ENCODE results near the gene LPCAT1. TPM values are rescaled to one million over a fixed set of nuclear protein-coding genes. Genes with fewer than 3 reads are reported as not detected.
A peak's percentile ranks its signal among the peaks of the same experiment; 100 is the strongest.

The LPCAT1 gene
- total and polyA plus RNA-seq, 2 of the 13 experiments (the other 11 are each of a cell fraction or from before 2014, with no cell fraction given): 29.8 to 90.6 TPM

GRCh38 chr5:1523793-1524480 lies at the start of gene LPCAT1 (continued):
- TF ChIP-seq ZNF281 (CRISPR knock-in tag; IDR thresholded peaks at IDR 0.05; ENCODE audit: borderline replicate concordance) (no peak), GFI1 (CRISPR knock-in tag; IDR thresholded peaks at IDR 0.05; ENCODE audit: borderline replicate concordance) (no peak), RERE (CRISPR knock-in tag; IDR thresholded peaks at IDR 0.05; ENCODE audit: low read depth) (no peak), FOSL2 (CRISPR knock-in tag; IDR thresholded peaks at IDR 0.05) (peak; percentile 33; the same call in 1 of the 2 replicates), MAX (IDR thresholded peaks at IDR 0.05) (peak; percentile 83), SP5 (CRISPR knock-in tag; IDR thresholded peaks at IDR 0.05; ENCODE audit: borderline replicate concordance, low read depth) (no peak; the same call in 1 of the 2 replicates), ZFP36L1 (CRISPR knock-in tag; IDR thresholded peaks at IDR 0.05) (no peak), MXD3 (CRISPR knock-in tag; IDR thresholded peaks at IDR 0.05) (0 out of 2 replicates have a peak, but pooled peaks have one; percentile 34), ZNF709 (CRISPR knock-in tag; IDR thresholded peaks at IDR 0.05) (no peak), ZBTB26 (CRISPR knock-in tag; IDR thresholded peaks at IDR 0.05; ENCODE audit: borderline replicate concordance) (no peak), SRF (IDR thresholded peaks at IDR 0.05; ENCODE audit: low read depth, low read length) (no peak), ETV5 (CRISPR knock-in tag; IDR thresholded peaks at IDR 0.05; ENCODE audit: borderline replicate concordance) (peak; percentile 60), RFXANK (CRISPR knock-in tag; IDR thresholded peaks at IDR 0.05) (no peak), E2F5 (CRISPR knock-in tag; conservative IDR thresholded peaks at IDR 0.05) (no peak), ZFX (CRISPR knock-in tag; IDR thresholded peaks at IDR 0.05; ENCODE audit: low read depth) (peak; percentile 87), MED1 (CRISPR knock-in tag; IDR thresholded peaks at IDR 0.05) (0 out of 2 replicates have a peak, but pooled peaks have one; percentile 34), TFDP1 (CRISPR knock-in tag; IDR thresholded peaks at IDR 0.05; ENCODE audit: borderline replicate concordance) (peak; percentile 78; the same call in 1 of the 2 replicates)

Measured in HepG2 (cell line).